ENCODE measurements around the gene MRPL23. TPM values are rescaled to one million over a fixed set of nuclear protein-coding genes. Genes with fewer than 3 reads are reported as not detected.

MRPL23 gene
- total and polyA plus RNA-seq, 2 of the 13 experiments (the other 11 are each of a cell fraction or from before 2014, with no cell fraction given), result 67.8 to 123 TPM

DNA sequence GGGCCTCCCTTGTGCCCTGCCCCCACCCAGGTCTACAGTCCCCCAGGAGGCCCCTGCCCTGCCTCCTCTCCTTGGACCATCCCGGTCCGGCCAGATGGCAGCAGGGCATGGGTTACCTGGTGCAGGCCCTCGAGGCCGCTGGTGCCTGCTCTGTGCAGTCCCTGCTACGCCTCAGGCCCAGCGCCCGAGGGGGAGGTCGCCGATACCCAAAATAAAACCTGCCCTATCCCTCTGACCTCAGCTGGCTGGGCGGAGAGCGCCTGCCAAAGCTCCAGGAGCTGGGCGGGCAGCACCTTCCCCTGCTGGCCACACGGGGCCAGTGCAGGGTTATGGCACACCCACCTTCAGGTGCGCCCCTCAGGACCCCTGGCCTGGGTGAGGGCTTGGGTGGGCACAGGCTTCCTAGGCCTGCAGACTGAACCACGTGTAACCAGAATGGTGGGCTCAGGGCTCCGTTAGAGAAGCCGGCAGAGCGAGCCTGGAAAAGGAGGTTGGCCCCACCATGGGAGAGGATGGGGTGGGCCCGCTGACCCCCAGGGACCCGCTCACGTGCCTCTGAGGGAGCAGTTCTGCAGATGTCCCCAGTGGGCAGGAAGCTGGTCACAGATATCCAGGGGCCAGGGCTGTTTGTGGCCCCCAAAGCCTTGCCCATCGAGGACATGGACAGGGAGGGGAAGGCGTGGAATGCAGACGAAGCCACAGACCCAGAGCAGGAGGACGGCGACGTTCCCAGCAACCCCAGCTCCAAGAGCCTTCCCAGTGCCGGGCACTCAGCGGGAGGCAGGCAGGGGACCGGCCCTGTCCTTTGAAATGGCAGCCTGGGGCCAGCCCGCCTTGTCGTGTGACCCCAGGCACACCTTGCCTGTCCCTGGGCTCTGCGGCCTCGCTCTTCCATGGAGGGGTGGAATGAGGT is 29.4 kb upstream of the MRPL23 start:
- ChIA-PET POLR2A (no interaction called here), CTCF (ENCODE audit: low intra/inter-chr PET ratio, low total read pairs) (no interaction called here)
- no peak for DNase-seq (ENCODE audit: low spot score)
- intact Hi-C loops (cut with micrococcal nuclease; ENCODE audit: unreplicated experiment), result loop anchor here (1.0 kb wide), 1 partner anchor 27 kb away; no protein-coding TSS in a partner anchor
- Histone ChIP-seq H3K9me3 (ENCODE audit: low read length) (no peaks in the 10 kb centered on the region), H3K27me3 (ENCODE audit: control insufficient read depth in 1 of 2, insufficient read depth in 2 of 2, low read length in 2 of 2) (peaks cover 20 to 49% of the 10 kb centered on the region in 2 experiments; a peak in 4 of 5 replicates), H3K79me2 (ENCODE audit: insufficient read depth, low read length) (no peaks in the 10 kb centered on the region), H3K9ac (ENCODE audit: insufficient read depth, low read depth, low read length) (no peak overlapping the region), H3K27ac (ENCODE audit: extremely low read length, insufficient read depth, low read length) (no peak overlapping the region), H3K4me1 (ENCODE audit: insufficient read depth, low read length) (no peaks in the 10 kb centered on the region), H3K4me3 (replicated peaks in 1 of 3; ENCODE audit: insufficient read depth in 1 of 3, low read depth in 2 of 3, low read length in 3 of 3) (no peak overlapping the region), H4K20me1 (ENCODE audit: insufficient read depth, low read length) (no peaks in the 10 kb centered on the region), H3K4me2 (ENCODE audit: low read depth, low read length) (no peak overlapping the region), H3K36me3 (replicated peaks in 1 of 2; ENCODE audit: control insufficient read depth in 1 of 2, insufficient read depth in 2 of 2, low read length in 2 of 2) (no peaks in the 10 kb centered on the region), H2AFZ (ENCODE audit: low read length) (no peak overlapping the region)
- in situ Hi-C loops (cut with HindIII; ENCODE audit: extremely low pct_ligation_motif_present, low pct_unique_long_range_greater_than_20kb), result no loop called here
- FAIRE-seq, result no peak
- ATAC-seq, result peak; percentile 73
- 33% methylated on average over 9 of the region's 34 CpGs for WGBS (ENCODE audit: low lambda C conversion rate)
- no TSS peak for BruUV-seq (replicated peaks)
- TF ChIP-seq ZNF343 (CRISPR knock-in tag; IDR thresholded peaks at IDR 0.05) (no peak), ZSCAN29 (CRISPR knock-in tag; conservative IDR thresholded peaks at IDR 0.05) (no peak), KLF12 (CRISPR knock-in tag; IDR thresholded peaks at IDR 0.05; ENCODE audit: borderline replicate concordance) (no peak), ZBTB7A (CRISPR knock-in tag; IDR thresholded peaks at IDR 0.05) (peak; percentile 69), THAP11 (CRISPR knock-in tag; IDR thresholded peaks at IDR 0.05) (no peak), NR3C1 (CRISPR knock-in tag; IDR thresholded peaks at IDR 0.05) (no peak), RFX1 (IDR thresholded peaks at IDR 0.05) (no peak), ZNF484 (CRISPR knock-in tag; IDR thresholded peaks at IDR 0.05; ENCODE audit: borderline replicate concordance, low read depth) (no peak), ZNF10 (CRISPR knock-in tag; IDR thresholded peaks at IDR 0.05; ENCODE audit: borderline replicate concordance, low read depth) (no peak), PHF20 (CRISPR knock-in tag; IDR thresholded peaks at IDR 0.05) (no peak), FIP1L1 (IDR thresholded peaks at IDR 0.05; ENCODE audit: borderline replicate concordance, insufficient read depth, low read depth, low read length) (no peak), ESRRA (CRISPR knock-in tag; IDR thresholded peaks at IDR 0.05; ENCODE audit: low read depth) (no peak), ZNF501 (CRISPR knock-in tag; IDR thresholded peaks at IDR 0.05) (no peak), TBL1XR1 (IDR thresholded peaks at IDR 0.05; ENCODE audit: borderline replicate concordance, low read length, partially characterized antibody) (no peak), ZBTB7B (CRISPR knock-in tag; IDR thresholded peaks at IDR 0.05) (peak; percentile 48; the same call in 1 of the 2 replicates), ZNF430 (CRISPR knock-in tag; IDR thresholded peaks at IDR 0.05) (no peak)
- TF ChIP-seq, protein P1, sequence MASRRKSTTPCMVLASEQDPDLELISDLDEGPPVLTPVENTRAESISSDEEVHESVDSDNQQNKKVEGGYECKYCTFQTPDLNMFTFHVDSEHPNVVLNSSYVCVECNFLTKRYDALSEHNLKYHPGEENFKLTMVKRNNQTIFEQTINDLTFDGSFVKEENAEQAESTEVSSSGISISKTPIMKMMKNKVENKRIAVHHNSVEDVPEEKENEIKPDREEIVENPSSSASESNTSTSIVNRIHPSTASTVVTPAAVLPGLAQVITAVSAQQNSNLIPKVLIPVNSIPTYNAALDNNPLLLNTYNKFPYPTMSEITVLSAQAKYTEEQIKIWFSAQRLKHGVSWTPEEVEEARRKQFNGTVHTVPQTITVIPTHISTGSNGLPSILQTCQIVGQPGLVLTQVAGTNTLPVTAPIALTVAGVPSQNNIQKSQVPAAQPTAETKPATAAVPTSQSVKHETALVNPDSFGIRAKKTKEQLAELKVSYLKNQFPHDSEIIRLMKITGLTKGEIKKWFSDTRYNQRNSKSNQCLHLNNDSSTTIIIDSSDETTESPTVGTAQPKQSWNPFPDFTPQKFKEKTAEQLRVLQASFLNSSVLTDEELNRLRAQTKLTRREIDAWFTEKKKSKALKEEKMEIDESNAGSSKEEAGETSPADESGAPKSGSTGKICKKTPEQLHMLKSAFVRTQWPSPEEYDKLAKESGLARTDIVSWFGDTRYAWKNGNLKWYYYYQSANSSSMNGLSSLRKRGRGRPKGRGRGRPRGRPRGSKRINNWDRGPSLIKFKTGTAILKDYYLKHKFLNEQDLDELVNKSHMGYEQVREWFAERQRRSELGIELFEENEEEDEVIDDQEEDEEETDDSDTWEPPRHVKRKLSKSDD (CRISPR knock-in tag; IDR thresholded peaks at IDR 0.05; ENCODE audit: low read depth), result no peak
- TF ChIP-seq, protein P2, sequence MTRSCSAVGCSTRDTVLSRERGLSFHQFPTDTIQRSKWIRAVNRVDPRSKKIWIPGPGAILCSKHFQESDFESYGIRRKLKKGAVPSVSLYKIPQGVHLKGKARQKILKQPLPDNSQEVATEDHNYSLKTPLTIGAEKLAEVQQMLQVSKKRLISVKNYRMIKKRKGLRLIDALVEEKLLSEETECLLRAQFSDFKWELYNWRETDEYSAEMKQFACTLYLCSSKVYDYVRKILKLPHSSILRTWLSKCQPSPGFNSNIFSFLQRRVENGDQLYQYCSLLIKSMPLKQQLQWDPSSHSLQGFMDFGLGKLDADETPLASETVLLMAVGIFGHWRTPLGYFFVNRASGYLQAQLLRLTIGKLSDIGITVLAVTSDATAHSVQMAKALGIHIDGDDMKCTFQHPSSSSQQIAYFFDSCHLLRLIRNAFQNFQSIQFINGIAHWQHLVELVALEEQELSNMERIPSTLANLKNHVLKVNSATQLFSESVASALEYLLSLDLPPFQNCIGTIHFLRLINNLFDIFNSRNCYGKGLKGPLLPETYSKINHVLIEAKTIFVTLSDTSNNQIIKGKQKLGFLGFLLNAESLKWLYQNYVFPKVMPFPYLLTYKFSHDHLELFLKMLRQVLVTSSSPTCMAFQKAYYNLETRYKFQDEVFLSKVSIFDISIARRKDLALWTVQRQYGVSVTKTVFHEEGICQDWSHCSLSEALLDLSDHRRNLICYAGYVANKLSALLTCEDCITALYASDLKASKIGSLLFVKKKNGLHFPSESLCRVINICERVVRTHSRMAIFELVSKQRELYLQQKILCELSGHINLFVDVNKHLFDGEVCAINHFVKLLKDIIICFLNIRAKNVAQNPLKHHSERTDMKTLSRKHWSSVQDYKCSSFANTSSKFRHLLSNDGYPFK (CRISPR knock-in tag; IDR thresholded peaks at IDR 0.05; ENCODE audit: borderline replicate concordance), result no peak
- TF ChIP-seq, protein P3, sequence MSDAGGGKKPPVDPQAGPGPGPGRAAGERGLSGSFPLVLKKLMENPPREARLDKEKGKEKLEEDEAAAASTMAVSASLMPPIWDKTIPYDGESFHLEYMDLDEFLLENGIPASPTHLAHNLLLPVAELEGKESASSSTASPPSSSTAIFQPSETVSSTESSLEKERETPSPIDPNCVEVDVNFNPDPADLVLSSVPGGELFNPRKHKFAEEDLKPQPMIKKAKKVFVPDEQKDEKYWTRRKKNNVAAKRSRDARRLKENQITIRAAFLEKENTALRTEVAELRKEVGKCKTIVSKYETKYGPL (CRISPR knock-in tag; IDR thresholded peaks at IDR 0.05), result no peak

Data from HepG2 (cell line).